GM23338 (cell line): ENCODE results near the gene NSMCE1.
"Not testable (repeated sequence)": the region's sequence is repeated elsewhere in the genome, so short reads cannot be mapped to it uniquely, and the experiment has no call there.

Experiments used
- EZH2 ChIP-seq: fragments of 200-600 bp; sonication (generic); IDR thresholded peaks from one replicate; pipeline ENCODE4 v1.8.0; 2017; ENCODE audit warnings: antibody characterized with exemption, mild to moderate bottlenecking, low read depth; ENCODE audit not compliant: unreplicated experiment
- EZH2phosphoT487 ChIP-seq: fragments of 200-600 bp; sonication (generic); IDR thresholded peaks from one replicate; pipeline ENCODE4 v1.8.1; 2018; ENCODE audit warnings: antibody characterized with exemption; ENCODE audit not compliant: unreplicated experiment
- POLR2AphosphoS5 ChIP-seq: IDR thresholded peaks from 2 replicates; pipeline ENCODE4 v1.6.1; 2016; ENCODE audit warnings: antibody characterized with exemption, low read depth
- TF ChIP-seq, protein P1 (sequence below), 2 experiments: fragments of 200-600 bp in 1 of 2; sonication (generic) in 1 of 2; conservative IDR thresholded peaks; 2 replicates each; pipeline versions ENCODE4 v1.5.1 to v1.6.1; 2016 to 2017; ENCODE audit warnings: antibody characterized with exemption in 2 of 2, low read depth in 2 of 2, mild to moderate bottlenecking in 2 of 2, moderate library complexity in 1 of 2
- TF ChIP-seq, protein P2 (sequence below): IDR thresholded peaks from one replicate; pipeline ENCODE4 v1.6.1; 2018; ENCODE audit warnings: antibody characterized with exemption; ENCODE audit not compliant: unreplicated experiment

DNA sequence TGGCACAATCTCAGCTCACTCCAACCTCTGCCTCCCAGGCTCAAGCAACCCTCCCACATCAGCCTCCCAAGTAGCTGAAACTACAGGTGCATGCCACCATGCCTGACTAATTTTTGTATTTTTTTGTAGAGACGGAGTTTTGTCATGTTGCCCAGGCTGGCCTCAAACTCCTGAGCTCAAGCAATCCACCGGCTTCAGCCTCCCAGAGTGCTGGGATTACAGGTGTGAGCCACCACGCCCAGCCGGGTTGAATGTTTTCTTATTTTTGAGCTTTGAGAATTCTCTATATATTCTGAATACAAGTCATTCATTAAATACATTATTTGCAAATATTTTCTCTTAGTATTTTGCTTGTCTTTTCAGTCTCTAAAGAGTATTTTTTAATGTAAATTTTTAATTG lies 19.7 kb downstream of the NSMCE1 start:
- TF ChIP-seq, protein P1, sequence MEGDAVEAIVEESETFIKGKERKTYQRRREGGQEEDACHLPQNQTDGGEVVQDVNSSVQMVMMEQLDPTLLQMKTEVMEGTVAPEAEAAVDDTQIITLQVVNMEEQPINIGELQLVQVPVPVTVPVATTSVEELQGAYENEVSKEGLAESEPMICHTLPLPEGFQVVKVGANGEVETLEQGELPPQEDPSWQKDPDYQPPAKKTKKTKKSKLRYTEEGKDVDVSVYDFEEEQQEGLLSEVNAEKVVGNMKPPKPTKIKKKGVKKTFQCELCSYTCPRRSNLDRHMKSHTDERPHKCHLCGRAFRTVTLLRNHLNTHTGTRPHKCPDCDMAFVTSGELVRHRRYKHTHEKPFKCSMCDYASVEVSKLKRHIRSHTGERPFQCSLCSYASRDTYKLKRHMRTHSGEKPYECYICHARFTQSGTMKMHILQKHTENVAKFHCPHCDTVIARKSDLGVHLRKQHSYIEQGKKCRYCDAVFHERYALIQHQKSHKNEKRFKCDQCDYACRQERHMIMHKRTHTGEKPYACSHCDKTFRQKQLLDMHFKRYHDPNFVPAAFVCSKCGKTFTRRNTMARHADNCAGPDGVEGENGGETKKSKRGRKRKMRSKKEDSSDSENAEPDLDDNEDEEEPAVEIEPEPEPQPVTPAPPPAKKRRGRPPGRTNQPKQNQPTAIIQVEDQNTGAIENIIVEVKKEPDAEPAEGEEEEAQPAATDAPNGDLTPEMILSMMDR (conservative IDR thresholded peaks at IDR 0.05; ENCODE audit: low read depth in 2 of 2) = not testable (repeated sequence)
- not testable (repeated sequence) for TF ChIP-seq EZH2phosphoT487, POLR2AphosphoS5, EZH2
- TF ChIP-seq, protein P2, sequence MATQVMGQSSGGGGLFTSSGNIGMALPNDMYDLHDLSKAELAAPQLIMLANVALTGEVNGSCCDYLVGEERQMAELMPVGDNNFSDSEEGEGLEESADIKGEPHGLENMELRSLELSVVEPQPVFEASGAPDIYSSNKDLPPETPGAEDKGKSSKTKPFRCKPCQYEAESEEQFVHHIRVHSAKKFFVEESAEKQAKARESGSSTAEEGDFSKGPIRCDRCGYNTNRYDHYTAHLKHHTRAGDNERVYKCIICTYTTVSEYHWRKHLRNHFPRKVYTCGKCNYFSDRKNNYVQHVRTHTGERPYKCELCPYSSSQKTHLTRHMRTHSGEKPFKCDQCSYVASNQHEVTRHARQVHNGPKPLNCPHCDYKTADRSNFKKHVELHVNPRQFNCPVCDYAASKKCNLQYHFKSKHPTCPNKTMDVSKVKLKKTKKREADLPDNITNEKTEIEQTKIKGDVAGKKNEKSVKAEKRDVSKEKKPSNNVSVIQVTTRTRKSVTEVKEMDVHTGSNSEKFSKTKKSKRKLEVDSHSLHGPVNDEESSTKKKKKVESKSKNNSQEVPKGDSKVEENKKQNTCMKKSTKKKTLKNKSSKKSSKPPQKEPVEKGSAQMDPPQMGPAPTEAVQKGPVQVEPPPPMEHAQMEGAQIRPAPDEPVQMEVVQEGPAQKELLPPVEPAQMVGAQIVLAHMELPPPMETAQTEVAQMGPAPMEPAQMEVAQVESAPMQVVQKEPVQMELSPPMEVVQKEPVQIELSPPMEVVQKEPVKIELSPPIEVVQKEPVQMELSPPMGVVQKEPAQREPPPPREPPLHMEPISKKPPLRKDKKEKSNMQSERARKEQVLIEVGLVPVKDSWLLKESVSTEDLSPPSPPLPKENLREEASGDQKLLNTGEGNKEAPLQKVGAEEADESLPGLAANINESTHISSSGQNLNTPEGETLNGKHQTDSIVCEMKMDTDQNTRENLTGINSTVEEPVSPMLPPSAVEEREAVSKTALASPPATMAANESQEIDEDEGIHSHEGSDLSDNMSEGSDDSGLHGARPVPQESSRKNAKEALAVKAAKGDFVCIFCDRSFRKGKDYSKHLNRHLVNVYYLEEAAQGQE = not testable (repeated sequence)
